Fibroblast of lung (primary cell): ENCODE results near the gene AQP5.

Source experiments
- EZH2 ChIP-seq: IDR thresholded peaks from 2 replicates; pipeline ENCODE4 v1.5.1; 2012; ENCODE audit warnings: low read length, control low read depth, mild to moderate bottlenecking; ENCODE audit errors: missing control alignments
- TF ChIP-seq, protein P1 (sequence below), 2 donors: IDR thresholded peaks in 1 of 2; conservative IDR thresholded peaks in 1 of 2; 1 replicate in 1 of 2; 2 replicates in 1 of 2; pipeline ENCODE4 v1.5.1; 2011 to 2012; ENCODE audit warnings: low read length in 2 of 2, control low read depth in 1 of 2, inconsistent platforms in 1 of 2, low read depth in 1 of 2, mild to moderate bottlenecking in 1 of 2

DNA sequence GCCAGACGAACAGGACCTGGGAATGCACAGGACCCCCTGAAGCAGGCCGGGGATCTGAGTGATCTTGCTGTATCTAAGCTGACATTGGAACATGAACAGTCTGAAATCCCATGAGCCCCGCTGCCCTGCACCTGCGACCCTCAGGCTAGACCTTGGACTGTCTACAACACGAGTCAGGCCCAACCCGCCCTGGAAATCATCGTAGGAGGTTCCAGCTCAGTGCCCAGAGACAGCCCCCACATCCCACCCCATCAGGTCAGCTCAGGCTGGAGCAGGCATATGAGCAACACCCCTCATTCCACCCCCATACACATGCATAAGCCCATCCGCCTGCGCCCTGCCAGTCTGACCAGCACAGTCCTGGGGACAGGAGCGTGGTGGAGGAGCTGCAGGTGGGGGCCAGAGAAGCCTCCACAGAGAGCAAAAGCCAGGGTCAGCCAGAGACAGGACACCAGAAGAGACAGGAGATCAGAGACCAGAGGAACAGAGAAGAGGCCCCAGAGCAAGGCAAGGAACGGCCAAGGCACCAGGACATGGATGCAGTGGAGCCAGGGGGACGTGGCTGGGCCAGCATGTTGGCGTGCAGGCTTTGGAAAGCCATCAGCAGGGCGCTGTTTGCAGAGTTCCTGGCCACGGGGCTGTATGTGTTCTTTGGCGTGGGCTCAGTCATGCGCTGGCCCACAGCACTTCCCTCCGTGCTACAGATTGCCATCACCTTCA is 11.1 kb downstream of the AQP5 start, which contains the start of gene AQP6:
- TF ChIP-seq, protein P1, sequence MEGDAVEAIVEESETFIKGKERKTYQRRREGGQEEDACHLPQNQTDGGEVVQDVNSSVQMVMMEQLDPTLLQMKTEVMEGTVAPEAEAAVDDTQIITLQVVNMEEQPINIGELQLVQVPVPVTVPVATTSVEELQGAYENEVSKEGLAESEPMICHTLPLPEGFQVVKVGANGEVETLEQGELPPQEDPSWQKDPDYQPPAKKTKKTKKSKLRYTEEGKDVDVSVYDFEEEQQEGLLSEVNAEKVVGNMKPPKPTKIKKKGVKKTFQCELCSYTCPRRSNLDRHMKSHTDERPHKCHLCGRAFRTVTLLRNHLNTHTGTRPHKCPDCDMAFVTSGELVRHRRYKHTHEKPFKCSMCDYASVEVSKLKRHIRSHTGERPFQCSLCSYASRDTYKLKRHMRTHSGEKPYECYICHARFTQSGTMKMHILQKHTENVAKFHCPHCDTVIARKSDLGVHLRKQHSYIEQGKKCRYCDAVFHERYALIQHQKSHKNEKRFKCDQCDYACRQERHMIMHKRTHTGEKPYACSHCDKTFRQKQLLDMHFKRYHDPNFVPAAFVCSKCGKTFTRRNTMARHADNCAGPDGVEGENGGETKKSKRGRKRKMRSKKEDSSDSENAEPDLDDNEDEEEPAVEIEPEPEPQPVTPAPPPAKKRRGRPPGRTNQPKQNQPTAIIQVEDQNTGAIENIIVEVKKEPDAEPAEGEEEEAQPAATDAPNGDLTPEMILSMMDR (conservative IDR thresholded peaks at IDR 0.05 in 1 of 2, IDR thresholded peaks at IDR 0.05 in 1 of 2; ENCODE audit: low read depth in 1 of 2, low read length in 2 of 2) = no peak
- TF ChIP-seq EZH2 = no peak
